HG02852 (cell line): Measurements from ENCODE around the gene NDUFB1.

Experiments used
- ATAC-seq: cut with Tn5 transposase; IDR thresholded peaks from one replicate; pipeline ENCODE4 v1.9.1; 2021; ENCODE audit warnings: mild to moderate bottlenecking, moderate library complexity; ENCODE audit not compliant: unreplicated experiment

Gene NDUFB1

DNA sequence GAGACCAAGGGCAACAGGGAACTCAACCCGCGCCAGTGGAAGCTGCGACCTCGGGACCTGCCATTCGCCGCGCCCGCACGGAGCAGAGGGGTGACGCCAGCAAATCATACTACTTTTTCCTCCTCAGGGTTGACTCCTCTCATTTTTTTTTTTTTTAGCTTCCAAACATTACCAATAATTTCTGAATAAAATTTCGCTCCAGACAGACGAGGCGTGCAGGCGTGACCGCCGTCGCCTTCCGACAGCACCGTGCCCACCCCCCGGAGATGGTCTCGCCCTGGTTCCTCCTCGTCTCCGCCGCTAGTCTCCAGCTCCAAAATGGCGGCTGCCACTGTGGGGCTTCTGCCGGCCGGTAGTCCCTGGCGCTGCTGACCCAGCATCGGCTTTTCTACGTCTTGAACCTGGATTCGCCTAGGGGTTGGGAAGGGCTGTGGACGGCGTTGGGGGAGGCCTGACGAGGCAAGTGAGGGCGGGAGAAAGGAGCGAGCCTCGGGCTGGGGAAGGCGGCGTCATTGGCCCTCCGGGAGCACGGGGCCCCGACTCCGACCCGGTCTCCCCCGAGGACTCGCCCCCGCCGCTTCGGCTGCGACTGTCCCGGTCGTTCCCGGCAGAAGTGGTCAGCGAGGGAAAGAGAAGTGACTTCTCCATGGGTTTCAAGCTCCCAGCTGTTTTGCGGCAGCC, at the start of gene NDUFB1, which contains the start of gene CPSF2:
Gene NDUFB1, minus strand, starts transcription at position 37 of the 681 bp plus-strand sequence. CDS start 4,069 bp downstream, outside the sequence.
Gene CPSF2, plus strand, starts transcription at position 300 of the 681 bp plus-strand sequence. CDS start 9,016 bp downstream, outside the sequence.
- peak; percentile 89 for ATAC-seq

DNA sequence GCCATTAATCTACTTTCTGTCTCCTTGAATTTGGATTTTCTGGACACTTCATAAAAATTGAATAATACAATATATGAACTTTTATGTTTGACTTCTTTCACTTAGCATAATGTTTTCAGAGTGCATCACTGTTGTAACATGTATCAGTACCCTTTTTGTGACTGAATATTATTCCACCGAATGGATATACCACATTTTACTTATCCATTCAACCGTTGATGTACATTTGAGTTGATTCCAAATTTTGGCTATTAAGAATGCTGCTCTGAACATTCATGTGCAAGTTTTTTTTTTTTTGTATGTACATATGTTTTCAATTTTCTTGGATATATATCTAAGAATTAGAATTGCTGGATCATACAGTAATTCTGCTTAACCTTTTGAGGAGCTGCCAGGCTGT, 43.5 kb upstream of the NDUFB1 start:
- no peak for ATAC-seq

DNA sequence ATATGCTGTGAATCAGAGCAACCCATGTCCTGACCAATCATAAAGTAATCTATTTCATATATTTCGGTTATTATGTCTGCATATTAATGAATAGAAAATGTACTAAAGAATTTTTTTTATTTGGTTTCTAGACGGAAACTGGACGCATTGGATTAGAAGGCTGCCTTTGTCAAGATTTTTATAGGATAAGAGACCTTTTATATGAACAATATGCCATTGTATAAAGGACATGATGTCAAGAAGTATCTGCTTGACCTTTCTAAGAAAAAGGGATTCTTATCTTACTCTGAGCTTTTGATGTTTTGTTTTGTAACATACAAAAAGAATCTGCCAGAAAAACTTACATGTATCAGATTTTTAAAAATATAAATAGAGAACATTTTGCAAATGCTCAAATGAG, 40.0 kb upstream of the NDUFB1 start:
- no peak for ATAC-seq

DNA sequence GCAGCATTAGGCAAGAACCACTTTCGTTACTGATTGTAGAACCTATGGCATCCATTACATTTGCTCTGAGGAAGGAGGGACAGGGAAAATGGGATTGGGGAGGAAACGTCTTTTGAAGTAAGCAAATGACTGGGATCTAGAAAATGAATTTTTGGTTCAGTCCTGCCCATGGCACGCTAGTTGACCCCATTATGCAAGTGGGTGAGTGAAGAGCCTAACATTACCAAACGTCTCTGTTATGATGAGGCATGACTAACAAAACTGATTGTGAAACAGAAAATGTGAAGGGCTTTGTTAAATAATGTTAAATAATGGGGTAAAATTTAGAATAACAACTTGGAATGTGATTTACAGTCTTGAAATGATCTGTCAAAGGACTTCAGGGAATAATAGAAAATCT, 39.1 kb upstream of the NDUFB1 start:
- ATAC-seq, result no peak

DNA sequence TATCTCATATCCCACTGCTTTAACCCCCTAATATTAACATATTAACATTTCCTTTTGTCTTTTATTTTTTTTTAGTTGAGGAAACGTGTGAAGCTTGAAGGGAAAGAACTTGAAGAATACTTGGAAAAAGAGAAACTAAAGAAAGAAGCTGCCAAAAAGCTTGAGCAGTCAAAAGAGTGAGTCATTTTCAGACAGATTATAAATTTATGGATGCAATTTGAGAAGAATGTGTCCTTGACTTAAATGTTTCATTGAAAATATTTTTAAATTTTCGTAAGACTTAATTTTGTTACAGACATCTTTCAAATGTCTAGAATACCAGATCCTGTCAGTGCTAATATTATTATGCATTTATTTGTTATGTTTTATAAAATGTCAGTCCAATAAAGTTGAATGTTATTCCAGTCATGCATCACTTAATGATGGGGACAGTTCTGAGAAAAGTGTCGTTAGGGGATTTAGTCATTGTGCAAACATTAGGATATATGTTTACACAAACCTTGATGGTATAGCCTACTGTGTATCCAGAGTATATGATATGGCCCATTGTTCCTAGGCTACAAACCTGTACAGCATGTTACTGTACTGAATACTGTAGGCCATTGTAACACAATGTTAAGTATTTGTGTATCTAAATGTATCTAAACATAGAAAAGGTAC, 32.9 kb upstream of the NDUFB1 start:
- no peak for ATAC-seq

DNA sequence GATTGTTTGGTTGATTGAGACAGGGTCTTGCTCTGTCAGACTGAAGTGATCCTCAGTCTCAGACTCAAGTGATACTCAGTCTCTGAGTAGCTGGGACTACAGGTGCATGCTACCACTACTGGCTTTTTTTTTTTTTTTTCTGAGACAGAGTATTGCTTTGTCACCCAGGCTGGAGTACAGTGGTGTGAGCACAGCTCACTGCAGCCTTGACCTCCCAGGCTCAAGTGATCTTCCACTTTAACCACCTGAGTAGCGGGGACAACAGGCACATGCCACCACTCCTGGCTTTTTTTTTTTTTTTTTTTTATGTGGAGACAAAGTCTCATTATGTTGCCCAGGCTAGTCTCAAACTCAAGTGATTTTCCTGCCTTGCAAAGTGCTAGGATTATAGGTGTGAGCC, 32.1 kb upstream of the NDUFB1 start:
- no peak for ATAC-seq

DNA sequence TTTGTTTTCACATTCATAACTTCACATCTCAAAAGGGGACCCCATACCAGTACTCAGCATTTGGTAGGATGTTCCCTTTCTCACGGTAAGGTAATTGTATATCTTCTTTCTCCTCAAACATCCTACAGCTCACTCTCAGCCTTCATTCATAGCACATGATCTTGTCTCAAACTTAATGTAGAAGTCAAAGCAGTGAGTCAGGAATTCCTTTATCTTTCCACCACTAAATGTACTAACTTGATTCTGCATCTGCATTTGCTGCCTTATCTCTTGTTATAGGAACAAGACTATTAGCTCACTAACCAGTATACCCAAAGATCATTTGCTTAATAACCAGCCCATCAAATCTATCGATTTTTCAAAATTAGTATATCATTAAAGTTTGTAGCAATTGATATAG, 23.2 kb upstream of the NDUFB1 start:
- ATAC-seq, result no peak

DNA sequence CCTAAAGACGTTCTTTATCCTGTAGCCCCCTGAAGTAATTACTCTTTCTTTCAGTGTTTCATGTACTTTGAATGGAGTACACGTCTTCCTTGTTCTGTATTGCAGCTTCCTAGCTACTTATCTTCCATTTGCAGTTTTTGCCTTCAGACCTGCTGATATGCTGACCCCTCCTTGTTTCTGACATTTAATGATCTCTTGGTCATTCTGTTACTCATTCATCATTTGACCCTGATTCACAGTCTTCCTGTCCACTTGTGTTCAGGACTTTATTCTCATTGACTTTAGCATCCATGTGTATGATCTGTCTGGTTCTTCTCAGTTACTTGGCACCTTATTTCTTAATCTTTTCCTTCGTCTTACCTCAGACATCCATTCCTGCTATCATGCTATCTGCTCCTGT, 22.5 kb upstream of the NDUFB1 start:
- no peak for ATAC-seq

DNA sequence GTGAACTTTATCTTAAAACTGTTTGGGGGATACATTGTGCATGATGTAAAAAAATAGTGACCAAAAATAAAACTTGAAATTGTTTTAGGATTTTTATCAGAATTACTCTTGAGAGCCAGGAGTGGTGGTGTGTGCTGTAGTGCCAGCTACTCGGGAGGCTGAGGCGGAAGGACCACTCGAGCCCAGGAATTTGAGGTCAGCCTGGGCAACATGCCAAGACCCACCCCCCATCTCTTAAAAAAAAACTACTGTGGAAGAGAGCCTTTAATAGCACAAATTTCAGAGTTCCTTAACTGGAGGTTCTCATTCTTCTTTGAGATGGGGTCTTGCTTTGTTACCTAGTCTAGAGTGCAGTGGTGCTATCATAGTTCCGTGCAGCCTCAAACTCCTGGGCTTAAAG, 21.8 kb upstream of the NDUFB1 start:
- no peak for ATAC-seq

DNA sequence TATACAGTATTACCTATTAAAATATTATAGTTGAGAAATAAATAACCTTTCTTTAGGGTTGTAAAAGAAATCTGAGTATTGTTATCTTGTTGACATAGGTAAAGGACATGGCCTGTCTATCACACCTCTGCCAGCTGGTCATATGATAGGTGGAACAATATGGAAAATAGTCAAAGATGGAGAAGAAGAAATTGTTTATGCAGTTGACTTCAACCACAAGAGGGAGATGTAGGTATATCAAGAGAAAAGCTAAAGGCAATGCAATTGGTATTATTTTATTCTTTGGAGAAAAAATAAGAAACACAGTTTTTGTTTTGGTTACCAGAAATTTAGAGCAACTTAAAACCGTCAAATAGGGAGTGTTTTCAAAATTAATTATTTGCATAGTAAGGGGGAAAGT, 13.8 kb upstream of the NDUFB1 start:
- ATAC-seq, result no peak

DNA sequence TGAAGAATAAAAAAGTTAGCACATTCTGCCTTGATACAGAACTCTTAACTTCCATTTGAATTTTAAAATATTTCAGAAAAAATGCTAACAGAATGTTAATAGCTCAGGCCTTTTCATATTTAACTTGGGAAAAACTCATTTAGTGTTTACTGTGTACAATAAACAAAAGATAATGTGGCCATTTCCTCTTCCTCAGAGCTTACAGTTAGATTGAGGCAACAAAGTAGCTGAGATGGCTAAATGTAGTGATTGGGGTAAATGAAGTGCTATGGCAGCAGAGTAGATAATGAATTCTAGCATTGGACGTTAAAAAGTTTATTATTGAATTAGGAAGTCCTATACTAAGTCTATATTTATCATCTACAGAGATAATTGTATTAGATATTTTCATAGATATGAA, 12.9 kb upstream of the NDUFB1 start:
- ATAC-seq, result no peak

DNA sequence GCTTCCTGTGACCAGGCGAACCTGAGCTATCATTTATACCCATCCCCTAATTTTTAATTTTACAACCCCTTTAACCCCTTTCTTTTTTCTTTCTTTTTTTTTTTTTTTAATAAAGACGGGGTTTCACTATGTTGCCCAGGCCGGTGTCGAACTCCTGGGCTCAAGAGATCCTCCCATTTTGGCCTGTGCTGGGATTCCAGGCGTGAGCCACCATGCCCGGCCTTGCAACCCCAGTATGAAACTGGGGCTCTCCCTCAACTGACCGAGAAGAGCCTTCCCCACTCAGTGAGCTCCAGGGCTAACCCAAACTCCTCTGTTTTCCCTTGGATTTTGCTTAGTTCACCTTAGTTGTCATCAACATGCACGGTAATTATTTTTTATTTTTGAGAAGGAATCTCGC, 1.3 kb upstream of the NDUFB1 start:
- ATAC-seq, result no peak

DNA sequence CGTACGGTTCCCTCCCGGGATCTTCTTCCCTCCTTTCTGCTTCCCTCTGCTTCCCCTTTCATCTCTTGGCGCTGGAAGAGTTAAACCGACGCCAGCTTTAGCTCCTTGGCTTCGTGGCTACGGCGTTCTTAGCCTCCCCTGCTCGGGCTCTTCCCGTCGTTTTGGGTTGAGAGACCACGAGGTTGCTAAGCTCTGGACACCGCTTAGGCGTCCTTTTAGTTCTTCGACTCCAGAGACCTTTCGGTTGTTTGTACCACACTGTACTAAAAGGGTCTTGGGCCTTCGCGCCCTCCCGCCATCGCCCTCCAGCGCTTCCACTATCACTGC, 808 bp upstream of the NDUFB1 start:
- ATAC-seq, result peak; percentile 8

DNA sequence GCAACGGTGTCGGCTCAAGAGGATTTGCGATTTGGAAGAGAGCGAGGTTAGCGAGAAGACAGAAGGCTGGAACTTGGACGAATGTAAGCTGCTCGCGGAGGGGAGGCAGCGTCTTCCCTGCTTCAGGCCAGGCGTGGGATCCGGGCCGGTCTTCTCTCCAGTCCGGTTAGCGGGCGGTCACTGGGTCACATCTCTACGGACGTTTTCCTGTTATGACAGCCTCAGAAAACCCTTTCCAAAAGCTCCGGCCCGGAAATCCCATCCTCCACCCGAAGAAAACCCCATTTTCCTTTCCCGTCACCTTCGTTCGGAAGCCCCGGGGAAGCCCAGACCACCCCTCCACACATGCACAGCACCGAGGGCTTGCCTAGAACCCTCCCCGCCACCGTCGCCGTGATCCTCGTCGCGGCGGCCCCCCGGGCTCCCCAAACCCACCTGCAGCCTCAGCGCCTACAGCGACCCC, 268 bp downstream of the NDUFB1 start:
- ATAC-seq, result peak; percentile 8

DNA sequence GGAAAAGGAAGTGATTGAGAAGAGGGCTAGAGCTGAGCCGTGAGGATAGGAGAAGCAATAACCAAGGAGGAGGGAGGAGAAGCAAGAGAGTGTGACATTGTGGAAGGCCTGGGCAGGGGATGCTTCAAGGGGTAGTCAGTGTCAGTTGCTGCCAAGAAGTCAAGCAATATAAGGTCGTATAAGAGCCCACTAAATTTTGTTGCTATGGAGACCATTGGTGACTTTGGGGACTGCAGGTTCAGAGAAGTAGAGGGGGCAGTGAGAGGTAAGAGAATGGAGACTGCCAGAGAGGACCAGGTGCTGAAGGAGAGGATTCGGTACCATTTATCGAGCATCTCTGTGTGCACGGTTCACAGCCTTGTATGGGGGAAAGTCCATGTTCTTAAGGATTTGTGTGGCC, 12.0 kb downstream of the NDUFB1 start:
- ATAC-seq, result no peak

DNA sequence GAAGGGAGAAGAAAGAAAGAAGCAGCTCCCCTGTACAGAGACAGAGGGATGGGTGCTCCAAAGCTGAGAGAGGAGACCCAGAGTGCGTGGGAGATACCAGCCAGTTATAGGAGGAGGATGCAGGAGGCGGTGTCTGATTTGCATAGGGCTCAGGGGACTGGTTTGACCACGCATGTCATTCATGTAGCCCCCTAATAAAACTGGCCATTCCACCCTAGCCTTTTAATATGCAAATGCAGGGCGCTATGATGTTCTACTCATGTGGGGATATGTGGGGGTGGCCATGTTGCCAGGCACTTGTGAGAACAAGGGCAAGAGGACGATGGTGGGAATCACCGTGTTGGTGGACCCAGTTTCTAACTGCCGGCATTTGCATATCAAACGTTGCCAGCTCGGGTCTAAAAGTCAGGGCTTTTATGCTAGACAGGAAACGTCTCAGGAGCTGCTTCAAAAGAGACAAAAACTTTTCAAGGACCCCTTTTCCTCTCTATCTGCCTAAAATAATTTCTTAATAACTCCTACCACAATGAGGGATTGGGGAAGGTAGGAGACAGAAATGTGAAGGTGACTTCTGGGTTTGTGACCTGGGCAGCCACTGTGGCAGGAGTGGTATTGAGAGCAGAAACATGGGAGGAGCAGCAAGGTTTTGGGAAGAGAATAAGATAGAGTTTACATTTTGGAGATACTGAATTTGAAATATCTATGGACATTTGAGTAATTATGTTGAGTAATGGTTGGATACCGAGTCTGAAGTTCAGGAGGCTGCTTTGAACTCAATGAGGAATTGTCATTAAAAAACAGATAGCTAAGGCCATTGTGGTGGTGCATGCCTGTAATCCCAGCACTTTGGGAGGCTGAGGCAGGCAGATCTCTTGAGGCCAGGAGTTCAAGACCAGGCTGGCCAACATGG, 12.9 kb downstream of the NDUFB1 start:
- no peak for ATAC-seq

DNA sequence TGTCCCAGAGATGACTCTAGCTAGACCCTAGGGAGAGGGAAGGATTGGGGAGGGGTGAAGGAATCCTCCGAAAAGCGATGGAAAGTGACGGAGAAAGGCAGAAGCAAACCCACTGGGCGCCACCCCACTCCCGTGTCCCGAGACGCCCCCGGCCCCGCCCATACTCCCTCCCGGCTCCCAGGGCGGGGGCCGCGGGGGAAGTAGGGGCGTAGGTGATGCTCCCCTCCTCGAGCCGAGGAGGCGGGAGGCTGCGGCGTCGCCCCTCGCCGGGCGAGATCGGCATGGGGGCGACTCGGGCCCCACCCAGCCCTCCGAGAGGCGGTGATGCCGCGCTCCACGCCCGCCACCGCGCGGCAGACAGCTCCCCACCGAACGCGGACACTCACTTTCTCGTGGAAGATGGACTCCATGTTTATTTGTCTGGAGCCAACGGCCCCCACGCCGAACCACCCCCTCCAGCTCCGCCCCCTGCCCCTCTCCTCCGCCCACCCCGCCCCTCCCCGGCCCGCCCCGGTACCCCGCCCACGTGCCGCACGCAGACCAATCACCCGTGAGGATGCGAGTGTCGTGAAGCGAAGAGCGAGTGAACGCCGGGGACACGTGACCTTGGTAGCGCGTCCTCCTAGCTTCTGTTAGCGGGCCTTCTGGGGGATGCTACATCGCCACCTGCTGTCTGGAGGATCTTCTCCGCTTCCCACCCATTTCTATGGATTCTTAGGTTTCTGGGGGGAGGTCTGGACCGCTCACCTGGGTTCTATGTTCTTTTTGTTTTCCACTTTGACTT, 15.2 kb downstream of the NDUFB1 start, which contains the start of gene ATXN3:
Gene ATXN3, minus strand, starts transcription at position 440 of the 784 bp plus-strand sequence. Its CDS starts 30 bp downstream, at position 410.
- peak; percentile 82 for ATAC-seq

DNA sequence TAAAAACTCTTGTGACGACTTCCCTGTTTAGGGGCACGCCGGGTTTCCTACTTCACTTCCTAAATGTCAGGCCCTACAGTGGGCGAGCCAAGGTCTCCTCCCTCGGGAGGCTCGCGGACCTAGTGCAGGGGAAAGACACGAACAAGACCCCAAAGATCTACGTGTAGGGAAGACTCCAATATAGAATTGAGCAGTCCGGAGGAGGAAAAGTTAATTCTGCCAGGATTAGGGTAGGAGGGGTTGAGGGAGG, 15.7 kb downstream of the NDUFB1 start:
- peak; percentile 13 for ATAC-seq

DNA sequence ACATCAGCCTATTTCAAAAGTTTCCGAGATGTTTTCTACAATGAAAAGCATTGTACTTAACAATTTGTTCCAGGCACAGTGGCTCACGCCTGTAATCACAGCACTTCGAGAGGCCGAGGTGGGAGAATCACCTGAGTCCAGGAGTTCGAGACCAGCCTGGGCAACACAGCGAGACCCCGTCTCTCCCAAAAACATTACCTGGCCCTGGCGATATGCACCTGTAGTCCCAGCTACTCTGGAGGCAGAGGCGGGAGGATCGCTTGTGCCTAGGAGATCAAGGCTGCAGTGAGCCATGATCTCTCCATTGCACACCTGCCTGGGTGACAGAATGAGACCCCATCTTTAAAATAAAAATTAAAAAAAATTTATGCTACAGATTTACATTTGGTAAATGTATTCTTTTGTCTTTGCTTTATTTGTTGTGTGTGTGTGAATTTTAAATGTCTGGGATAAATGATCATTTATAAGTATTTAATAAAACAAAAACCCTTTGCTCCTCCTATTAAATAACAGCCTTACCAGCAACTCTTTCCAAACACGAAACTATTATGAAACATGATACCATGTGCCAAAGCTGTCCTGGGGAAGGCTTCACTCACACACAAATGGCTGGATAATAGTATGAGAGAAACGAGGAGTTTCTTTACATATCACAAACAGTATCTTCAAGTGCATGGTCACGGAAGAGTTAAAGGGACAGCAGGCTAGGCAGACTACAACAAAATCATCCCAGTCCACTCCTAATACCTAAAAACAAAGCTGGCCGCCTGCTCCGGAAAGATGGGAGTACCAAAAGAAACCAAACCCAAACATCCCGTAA, 16.2 kb downstream of the NDUFB1 start:
- ATAC-seq, result no peak

DNA sequence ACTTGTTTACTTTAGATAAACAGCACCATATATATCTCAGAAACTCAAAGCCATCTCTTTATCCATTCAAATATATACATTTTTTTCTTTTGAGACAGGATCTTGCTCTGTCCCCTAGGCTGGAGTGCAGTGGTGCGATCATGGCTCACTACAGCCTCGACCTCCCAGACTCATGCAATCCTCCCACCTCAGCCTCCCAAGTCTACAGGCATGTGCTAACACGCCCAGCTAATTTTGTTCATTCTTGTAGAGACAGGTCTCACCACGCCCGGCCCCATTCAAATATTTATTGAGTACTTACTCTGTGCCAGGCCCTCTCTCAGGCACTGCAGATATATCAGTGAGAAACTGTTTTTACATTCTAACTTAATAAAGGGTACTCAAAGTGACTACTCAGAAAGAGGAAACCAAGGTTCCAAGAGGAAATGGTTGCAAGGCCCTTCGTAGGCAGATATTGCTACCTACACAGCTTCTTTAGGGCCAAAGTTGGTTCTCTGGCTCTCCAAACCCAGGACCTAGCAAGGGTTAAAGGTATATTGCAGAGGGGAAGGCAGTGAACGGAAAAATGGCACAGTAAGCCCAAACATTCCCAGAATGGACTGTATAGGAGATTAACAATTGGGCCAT, 18.0 kb downstream of the NDUFB1 start:
- no peak for ATAC-seq
